Muscle layer of colon (tissue), 2 donors: ENCODE measurements around the gene TEF.

Experiments used
- H3K27ac ChIP-seq: one replicate; pipeline ENCODE4 v1.7.0; 2013; ENCODE audit warnings: low read depth, mild to moderate bottlenecking, low read length, moderate library complexity
- H3K27me3 ChIP-seq, 2 donors: one replicate each; pipeline ENCODE4 v1.7.0; 2013; ENCODE audit warnings: low read length in 2 of 2, mild to moderate bottlenecking in 2 of 2; ENCODE audit not compliant: insufficient read depth in 2 of 2, control insufficient read depth in 1 of 2
- H3K36me3 ChIP-seq: one replicate; pipeline ENCODE4 v1.7.0; 2013; ENCODE audit warnings: mild to moderate bottlenecking, low read length; ENCODE audit not compliant: insufficient read depth
- H3K4me1 ChIP-seq: one replicate; pipeline ENCODE4 v1.7.0; 2013; ENCODE audit warnings: mild to moderate bottlenecking, low read length; ENCODE audit not compliant: insufficient read depth
- H3K4me3 ChIP-seq, 2 donors: one replicate each; pipeline ENCODE4 v1.7.0; 2013; ENCODE audit warnings: low read length in 2 of 2, low read depth in 1 of 2, mild to moderate bottlenecking in 1 of 2, moderate library complexity in 1 of 2
- H3K9ac ChIP-seq: one replicate; pipeline ENCODE4 v1.7.0; 2013; ENCODE audit warnings: low read length
- H3K9me3 ChIP-seq: one replicate; pipeline ENCODE4 v1.7.0; 2013; ENCODE audit warnings: mild to moderate bottlenecking, low read length
- donor health status: abdominal sarcoma.
- donor health status: Adenocarcinoma of cecum.

The TEF gene

GRCh38 chr22:41447435-41448188 is 65.9 kb downstream of the TEF start:
- H3K4me3 ChIP-seq = peak overlapping the region; percentile 93 to 98
- no peaks in the 10 kb centered on the region for H3K9me3 ChIP-seq
- H3K4me1 ChIP-seq = peaks cover 21% of the 10 kb centered on the region
- no peaks in the 10 kb centered on the region for H3K27me3 ChIP-seq
- peaks cover 5% of the 10 kb centered on the region for H3K36me3 ChIP-seq
- H3K9ac ChIP-seq = peak overlapping the region; percentile 98
- H3K27ac ChIP-seq = peak overlapping the region; percentile 100

GRCh38 chr22:41448189-41448808 is 66.6 kb downstream of the TEF start:
- Histone ChIP-seq H3K27me3 (no peaks in the 10 kb centered on the region), H3K4me1 (peaks cover 14% of the 10 kb centered on the region), H3K9me3 (no peaks in the 10 kb centered on the region), H3K36me3 (no peaks in the 10 kb centered on the region), H3K27ac (peak overlapping the region; percentile 100), H3K9ac (peak overlapping the region; percentile 98), H3K4me3 (peak overlapping the region; percentile 93 to 98)
